Activated CD4-positive, alpha-beta T cell treated with anti-CD3 and anti-CD28 coated beads, Interleukin-2, Interleukin-6, amounts not matched to agents 100 ng/mL and 50 ng/mL, durations not matched to agents 16 hours and 8 hours (primary cell): ENCODE results near the gene LILRB2.
A peak's percentile ranks its signal among the peaks of the same experiment; 100 is the strongest.
"Not testable (repeated sequence)": the region's sequence is repeated elsewhere in the genome, so short reads cannot be mapped to it uniquely, and the experiment has no call there.

Experiments
- DNase-seq: peaks from one replicate; pipeline ENCODE4 v3.0.0-alpha.2; 2020

LILRB2 gene

DNA sequence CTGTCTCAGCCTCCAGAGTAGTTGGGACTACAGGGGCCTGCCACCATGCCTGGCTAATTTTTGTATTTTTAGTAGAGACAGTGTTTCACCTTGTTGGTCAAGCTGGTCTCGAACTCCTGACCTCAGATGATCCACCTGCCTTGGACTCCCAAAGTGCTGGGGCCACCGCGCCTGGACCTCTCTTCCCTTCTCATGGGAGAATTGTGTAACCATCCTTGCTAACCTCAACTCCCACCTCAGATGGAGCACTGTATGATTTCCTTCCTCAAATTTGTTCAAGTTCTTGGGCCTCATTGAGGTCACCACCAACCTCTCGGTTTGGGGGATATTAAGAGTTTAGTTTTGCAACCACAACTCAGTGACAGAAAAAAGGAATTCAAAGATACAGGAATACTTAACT, 21.3 kb upstream of the LILRB2 start:
- no peak for DNase-seq

- no peak for DNase-seq
Observed at GRCh38 chr19:54299515-54299914, 18.6 kb upstream of the LILRB2 start.

GRCh38 chr19:54299126-54299498, 18.2 kb upstream of the LILRB2 start:
- no peak for DNase-seq

- DNase-seq, result no peak
Observed at GRCh38 chr19:54298357-54299125, 17.6 kb upstream of the LILRB2 start.

GRCh38 chr19:54297759-54298305, 16.9 kb upstream of the LILRB2 start:
- DNase-seq, result peak; percentile 8

DNA sequence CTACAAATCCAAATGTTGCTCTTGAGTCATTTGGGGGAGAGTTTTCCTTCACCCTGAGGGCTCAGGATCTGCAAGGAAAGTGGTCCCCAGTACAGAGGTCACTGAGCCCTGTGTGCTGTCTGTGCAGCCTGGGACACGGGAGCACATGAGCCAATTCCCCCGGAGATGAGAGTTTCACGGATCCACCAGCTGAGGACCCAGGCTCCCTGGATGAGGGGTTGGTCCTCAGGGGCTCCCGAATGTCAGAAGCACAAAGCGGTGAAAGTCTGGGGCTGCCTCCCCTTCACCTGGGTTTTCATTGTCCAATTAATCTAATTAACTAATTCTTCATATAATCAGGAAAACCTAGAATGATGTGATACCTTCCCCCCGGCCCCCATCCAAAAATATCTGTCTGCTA, 13.6 kb upstream of the LILRB2 start:
- DNase-seq, result no peak

DNA sequence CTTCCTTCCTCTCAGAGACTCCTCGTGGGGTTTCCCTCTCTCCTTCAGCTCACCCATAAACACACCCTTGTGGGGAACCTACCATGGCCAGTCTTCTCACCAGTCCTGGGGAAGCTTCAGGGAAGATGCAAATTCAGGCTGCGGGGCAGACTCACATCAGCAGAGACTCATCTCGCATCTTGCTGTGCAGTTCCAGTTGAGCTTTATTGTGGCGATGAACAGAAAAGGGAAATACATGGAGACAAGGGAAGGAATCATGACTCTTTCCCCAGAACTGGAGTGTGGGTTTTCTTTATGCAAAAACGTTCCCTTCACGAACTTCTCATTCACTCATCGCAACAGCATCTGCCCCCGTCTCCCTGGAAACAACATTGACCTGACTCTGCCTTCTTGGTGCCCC, 8.2 kb upstream of the LILRB2 start:
- DNase-seq, result not testable (repeated sequence)

DNA sequence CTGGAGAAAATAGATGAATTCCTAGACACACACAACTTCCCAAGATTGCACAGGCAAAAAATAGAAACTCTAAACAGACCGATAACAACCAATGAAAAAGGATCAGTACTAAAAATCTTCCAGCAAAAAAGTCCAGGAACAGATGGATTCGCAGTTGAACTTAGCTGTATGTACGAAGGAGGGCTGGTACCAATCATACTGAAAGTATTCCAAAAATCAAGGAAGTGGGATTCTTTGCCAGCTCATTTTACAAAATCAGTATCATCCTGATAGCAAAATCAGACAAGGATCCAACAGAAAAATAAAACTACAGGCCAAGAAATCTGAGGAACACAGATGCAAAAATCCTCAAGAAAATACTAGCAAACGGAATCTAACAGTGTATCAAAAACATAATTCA, 6.5 kb upstream of the LILRB2 start:
- DNase-seq, result no peak

DNA sequence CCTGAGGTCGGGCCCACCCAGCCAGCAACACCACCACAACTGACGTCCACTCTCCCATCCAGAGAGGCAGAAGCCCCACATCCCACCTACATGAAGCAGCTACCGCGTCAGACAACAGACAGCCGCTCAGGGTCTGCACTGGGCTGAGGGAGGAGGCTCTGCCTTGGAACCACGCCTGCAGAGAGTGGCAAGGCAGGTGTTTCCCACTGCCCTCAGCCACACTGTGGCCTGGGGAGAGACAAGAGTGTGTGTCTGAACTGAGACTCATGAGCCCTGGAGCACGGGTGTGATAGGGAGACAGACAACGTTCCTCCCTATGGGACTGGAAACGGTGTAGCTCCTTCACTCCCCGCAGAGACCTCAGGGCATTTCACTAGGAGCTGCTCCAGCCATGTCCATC, 5.4 kb upstream of the LILRB2 start:
- not testable (repeated sequence) for DNase-seq

GRCh38 chr19:54285427-54286056, 4.6 kb upstream of the LILRB2 start:
- DNase-seq, result not testable (repeated sequence)

DNA sequence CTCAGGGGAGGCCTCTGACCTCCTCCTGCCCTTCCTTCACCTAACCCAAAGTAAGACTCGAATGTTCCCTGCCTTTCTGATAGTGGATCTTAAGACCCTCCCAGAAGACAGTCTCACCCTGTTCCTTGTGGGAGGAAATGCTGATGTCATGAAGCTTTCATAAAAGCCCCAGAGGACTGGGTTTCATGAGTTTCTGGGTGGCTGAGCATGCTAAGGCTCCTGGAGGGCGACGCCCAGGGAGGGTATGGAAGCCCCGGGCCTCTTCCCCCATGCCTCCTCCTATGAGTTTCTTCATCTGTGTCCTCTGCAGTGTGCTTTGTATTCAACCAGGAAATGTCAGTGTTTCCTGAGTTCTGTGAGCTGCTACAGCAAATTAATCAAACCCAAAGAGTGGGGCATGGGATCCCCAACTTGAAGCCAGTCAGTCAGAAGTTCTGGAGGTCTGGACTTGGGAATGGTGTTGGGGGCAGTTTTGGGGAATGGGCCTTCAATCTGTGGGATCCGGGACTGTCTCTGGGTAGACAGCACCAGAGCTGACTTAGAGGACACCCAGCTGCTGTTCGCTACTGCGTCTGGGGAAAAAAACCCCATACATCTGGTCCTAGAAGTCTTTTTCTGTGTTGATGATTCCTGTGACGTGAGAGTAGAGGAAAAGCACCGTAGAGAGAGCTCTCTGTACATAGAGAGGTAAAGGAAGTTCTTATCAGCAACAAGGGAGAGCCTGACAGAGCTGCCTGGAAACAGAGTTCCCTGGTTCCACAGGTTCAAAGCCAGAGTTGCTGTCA, 2.0 kb upstream of the LILRB2 start:
- no peak for DNase-seq

- DNase-seq, result not testable (repeated sequence)
Observed at GRCh38 chr19:54281729-54282075, 792 bp upstream of the LILRB2 start.

DNA sequence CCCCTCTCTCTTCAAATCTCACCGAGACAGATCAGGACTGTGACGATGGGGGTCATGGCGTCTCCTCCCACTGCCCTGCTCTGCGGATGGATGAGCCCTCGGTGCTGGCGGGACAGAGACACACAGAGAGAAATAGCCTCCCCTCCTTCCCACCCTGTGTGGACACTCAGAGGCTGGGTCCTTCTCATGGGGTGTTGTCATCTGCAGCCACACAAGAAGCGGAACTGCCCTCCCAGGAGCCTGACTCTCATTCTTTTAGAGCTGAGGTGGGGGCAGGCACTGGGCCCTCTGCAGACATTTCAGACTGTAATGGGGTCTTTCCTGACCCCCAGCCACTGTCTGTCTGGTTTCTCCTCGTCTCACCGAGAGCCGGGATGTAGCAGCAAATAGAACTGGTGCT, 469 bp downstream of the LILRB2 start:
- DNase-seq, result not testable (repeated sequence)

- not testable (repeated sequence) for DNase-seq
Observed at GRCh38 chr19:54280025-54280424, 885 bp downstream of the LILRB2 start.

DNA sequence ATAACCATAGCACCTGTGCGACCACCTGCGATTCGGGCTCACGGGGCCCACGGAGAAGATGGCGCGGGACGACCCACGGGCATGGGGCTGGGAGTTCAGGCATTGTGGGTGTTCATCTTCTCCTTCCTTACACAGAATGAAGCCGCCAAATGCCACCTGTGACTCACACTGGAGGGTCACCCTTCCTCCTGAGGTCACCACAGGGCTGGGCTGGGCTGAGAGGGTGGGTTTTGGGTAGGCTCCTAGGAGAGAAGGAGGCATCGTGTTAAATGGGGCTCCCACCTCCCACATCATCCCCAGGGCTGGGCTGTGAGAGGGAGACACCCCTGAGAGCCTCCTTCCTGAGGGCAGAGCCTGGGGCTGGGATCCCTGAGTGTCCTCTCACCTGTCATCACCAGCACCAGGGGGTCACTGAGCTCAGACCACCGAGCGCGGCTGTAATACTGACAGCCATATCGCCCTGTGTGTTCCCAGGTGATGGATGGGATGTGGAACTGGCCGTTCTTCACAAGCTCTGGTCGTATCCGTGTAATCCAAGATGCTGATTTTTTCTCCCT, 1.4 kb downstream of the LILRB2 start:
- DNase-seq, result no peak

DNA sequence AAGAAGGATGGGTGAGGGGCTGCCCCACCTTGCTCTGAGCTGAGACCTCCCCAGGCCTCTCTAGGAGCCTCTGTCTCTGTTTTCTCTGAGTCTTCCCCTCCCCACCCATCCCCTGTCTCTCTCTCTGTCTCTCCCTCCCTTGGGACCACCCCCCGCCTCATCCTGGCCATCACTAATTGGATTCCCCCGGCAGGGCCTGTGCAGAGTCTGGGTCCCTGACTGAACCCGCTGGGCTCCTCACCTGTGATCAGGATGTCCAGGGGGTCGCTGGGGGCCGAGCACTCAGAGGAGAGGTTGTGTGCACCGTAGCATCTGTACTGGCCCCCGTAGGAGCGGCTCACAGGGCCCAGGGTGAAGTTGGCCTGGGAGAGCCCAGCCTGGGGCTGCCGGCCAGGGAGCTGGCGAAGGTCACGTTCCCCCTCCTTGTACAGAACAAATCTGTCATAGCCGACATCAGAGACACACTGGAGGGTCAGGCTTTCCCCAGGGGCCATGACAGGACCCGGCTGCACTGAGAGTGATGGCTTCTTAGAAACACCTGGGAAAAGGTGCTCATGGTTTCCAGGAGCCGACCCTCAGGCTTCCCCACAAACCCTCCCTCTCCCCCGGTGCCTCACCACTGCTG, 2.2 kb downstream of the LILRB2 start:
- not testable (repeated sequence) for DNase-seq

DNA sequence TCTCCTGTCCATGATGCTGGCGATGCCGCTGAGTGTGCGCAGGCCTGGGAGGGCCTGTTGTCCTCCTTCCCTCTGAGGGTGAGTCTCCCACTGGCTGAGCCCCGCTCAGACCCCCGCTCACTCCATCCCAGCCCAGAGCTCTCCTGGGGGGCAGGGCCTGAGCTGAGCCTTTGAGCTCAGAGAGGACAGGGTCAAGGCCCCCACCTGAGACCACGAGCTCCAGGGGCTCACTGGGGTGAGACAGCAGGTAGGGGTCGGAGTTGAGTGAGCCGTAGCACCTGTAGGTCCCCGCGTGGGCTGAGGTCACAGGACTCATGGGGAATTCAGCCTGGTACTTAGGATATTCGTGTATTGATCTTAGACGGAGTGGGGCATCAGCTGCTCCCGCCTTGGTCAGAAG, 2.9 kb downstream of the LILRB2 start:
- DNase-seq, result not testable (repeated sequence)

DNA sequence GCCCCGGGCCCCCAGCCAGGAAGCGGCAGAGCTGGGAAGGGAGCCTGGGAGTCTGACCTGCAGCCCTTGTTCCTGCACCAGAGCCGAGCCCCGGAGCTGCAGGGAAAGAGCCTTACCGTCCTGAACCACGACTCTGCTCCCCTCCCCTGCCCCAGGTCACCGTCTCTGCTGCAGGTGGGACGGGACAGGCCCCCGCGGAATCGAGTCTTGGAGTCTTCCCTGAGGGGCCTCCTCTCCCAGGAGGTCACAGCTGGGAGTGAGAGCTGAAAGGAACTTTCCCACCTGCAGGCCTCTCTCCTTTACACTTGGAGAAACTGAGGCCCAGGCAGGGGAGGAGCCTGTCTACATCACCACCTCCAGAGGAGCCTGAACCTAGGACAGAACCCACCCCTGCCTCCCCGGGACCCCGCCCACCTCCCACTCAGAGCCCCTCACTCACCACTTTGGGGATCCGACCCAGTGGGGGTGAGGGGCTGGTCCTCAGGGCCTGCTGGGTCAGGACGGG, 3.7 kb downstream of the LILRB2 start:
- DNase-seq, result not testable (repeated sequence)

DNA sequence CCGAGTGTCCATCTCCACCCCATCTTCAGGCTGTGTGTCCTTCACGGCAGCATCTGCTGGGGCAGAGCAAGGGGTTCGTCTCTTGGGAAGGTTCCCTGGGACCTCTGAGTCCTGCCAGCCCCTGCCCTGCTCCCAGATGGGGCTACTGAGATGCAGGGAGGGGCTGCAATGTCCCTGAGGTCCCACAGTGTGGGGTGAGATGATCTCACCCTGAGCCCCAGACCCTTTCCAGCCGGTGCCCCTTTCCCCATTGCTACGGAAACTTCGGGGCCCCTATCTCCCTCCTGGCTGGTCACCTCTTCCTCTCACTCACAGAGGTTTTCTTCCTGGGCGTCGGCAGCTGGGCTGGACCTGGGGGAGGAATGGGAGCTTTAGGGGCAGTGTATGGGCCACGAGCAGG, 5.0 kb downstream of the LILRB2 start:
- no peak for DNase-seq

DNA sequence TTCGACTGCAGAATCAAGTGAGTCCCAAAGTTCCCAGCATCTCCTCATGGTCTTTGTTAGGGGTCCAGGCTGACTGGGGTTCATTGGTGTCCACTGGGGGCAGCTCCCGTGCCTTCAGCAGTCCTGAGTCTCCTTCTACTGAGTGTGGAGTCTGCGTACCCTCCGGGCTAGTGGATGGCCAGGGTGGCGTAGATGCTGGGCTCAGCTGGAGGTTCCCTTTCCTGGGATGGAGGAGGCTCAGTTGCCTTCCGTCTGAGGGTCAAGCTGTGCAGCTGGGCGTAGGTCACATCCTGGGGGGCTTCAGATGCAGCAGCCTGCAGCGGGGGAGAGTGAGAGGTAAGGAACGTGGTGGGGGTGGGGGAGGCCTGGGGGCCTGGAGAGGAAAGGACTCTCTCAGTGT, 6.4 kb downstream of the LILRB2 start:
- DNase-seq, result not testable (repeated sequence)

GRCh38 chr19:54273821-54274220, 7.1 kb downstream of the LILRB2 start:
- no peak for DNase-seq

GRCh38 chr19:54272181-54272580, 8.7 kb downstream of the LILRB2 start:
- DNase-seq, result not testable (repeated sequence)

DNA sequence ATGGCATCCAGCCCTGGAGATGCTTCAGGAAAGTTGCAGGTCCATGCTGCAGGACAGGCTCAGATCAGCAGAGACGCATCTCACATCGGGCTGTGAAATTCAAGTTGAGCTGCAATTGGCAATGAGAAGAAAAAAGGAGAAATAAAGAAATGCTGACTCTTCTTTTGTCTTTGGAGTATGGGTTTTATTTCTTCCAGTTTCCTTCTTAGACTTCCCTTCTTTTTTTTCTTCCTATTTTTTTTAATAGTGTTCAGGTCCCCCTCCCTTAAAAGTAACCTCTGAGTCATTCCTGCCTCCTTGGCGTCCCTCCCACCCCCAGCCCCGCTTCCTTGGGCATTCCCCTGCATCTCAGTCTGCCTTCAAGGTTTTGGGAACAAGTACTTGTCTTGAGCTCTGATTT, 9.3 kb downstream of the LILRB2 start:
- DNase-seq, result not testable (repeated sequence)
